Pancreas (tissue), 10 donors: ENCODE measurements around the gene DNM2. TPM values are rescaled to one million over a fixed set of nuclear protein-coding genes. Genes with fewer than 3 reads are reported as not detected.

ENCODE experiments used
- ATAC-seq, 4 donors: fragments of 200-7000 bp; cut with Tn5 transposase; one replicate each; pipeline versions ENCODE4 v1.8.0 to v1.9.1; 2020; ENCODE audit warnings: mild to moderate bottlenecking in 4 of 4, moderate library complexity in 4 of 4
- DNase-seq, 6 donors: peaks; one replicate each; pipeline ENCODE4 v3.0.0-alpha.2; 2020
- FAIRE-seq: peaks from 2 replicates; lab custom pipeline; 2012; peaks lifted over from hg19 to GRCh38; lab: Jason Lieb, UNC
- H3K27ac ChIP-seq, 4 donors: fragments of 200-600 bp; sonication (generic); 1 replicate in 3 of 4; 2 replicates in 1 of 4; pipeline versions ENCODE4 v1.5.0 to v1.8.0; 2020
- H3K27me3 ChIP-seq, 4 donors: fragments of 200-600 bp; one replicate each; pipeline ENCODE4 v1.8.0; 2021
- H3K36me3 ChIP-seq, 3 donors: fragments of 200-600 bp; sonication (generic) in 1 of 3; one replicate each; pipeline versions ENCODE4 v1.5.0 to v1.8.0; 2020 to 2021
- H3K4me1 ChIP-seq, 3 donors: fragments of 200-600 bp; one replicate each; pipeline ENCODE4 v1.8.0; 2021
- H3K4me3 ChIP-seq, 4 donors: fragments of 200-600 bp; sonication (generic) in 2 of 4; one replicate each; pipeline versions ENCODE4 v1.5.0 to v1.8.0; 2020 to 2021
- H3K9me3 ChIP-seq, 4 donors: fragments of 200-600 bp; one replicate each; pipeline ENCODE4 v1.8.0; 2021
- CTCF ChIP-seq, 4 donors: fragments of 200-600 bp; sonication (generic) in 3 of 4; IDR thresholded peaks; one replicate each; pipeline versions ENCODE4 v1.5.0 to v1.8.0; 2021; ENCODE audit warnings: antibody characterized with exemption in 4 of 4
- WGBS, 2 donors: extraction: QIAGEN DNeasy Blood & Tissue Kit; methylation state at CpG; one replicate each; pipeline ENCODE4 v1.1.7; 2013; 5-methylcytosine and 5-hydroxymethylcytosine counted together
- intact Hi-C, 3 donors: fragments of 100-400 bp; cut with DNase I; formaldehyde crosslinking; loops; one replicate each; pipeline versions ENCODE4 v1.11.1 to v1.14.2; 2022
- polyA plus RNA-seq, 2 donors: library from polyadenylated mRNA; stranded (reverse); fragments of 200-250 nt; gene quantifications; one replicate each; pipeline ENCODE4 v1.2.3, GENCODE V29; 2013
- total RNA-seq, 6 donors: library from RNA; stranded (reverse); fragmentation: NEBNext Ultra II Directional in 4 of 6; extraction: Animal tissue kit (Norgen Biotek cat#: 25700) in 4 of 6; gene quantifications; one replicate each; pipeline versions ENCODE4 v1.2.1 to v1.2.4, GENCODE V29; 2021 to 2023
- donor health status: healthy with polysubstance abuse.
- donor health status: DM: no; HTN: no; CAD: no; lungs with moderate emphysema.
- donor health status: DM: no; HTN: no; CAD: no.
- donor health status: control.
- donor health status: control.
- donor health status: Bipolar disorder and iron deficiency.
- donor health status: DM: yes; HTN: yes; CAD: no.
- donor health status: DM: no; HTN: no; CAD: no.
- donor health status: DM: no; HTN: no; CAD: no.
- donor health status: DM: yes; HTN: yes; CAD: no.

DNM2 gene
- total and polyA plus RNA-seq, 8 donors: 52.5 to 115 (median 88.6) TPM

- Histone ChIP-seq H3K4me1 (no peaks in the 10 kb centered on the region), H3K9me3 (no peaks in the 10 kb centered on the region), H3K27ac (no peak overlapping the region), H3K36me3 (peaks cover 0 to 43% (median 14%) of the 10 kb centered on the region in 3 donors), H3K4me3 (no peak overlapping the region), H3K27me3 (no peaks in the 10 kb centered on the region)
- WGBS, 2 donors: 96 to 98% methylated on average over 19 of the region's 19 CpGs
- no peak for TF ChIP-seq CTCF (IDR thresholded peaks at IDR 0.05)
- no peak for FAIRE-seq
- no peak for DNase-seq
- intact Hi-C loops: no loop called here
- ATAC-seq: no peak
Measured at GRCh38 chr19:10812196-10812595, 94.3 kb downstream of the DNM2 start.

- peaks cover 0 to 43% (median 14%) of the 10 kb centered on the region in 3 donors for H3K36me3 ChIP-seq
- H3K9me3 ChIP-seq: no peaks in the 10 kb centered on the region
- 87% methylated on average over 9 of the region's 9 CpGs for WGBS, 2 donors
- FAIRE-seq (no peak), DNase-seq (no peak), ATAC-seq (peak in 3 of 4 donors; percentile 28 to 52 (median 49))
- intact Hi-C loops: no loop called here
- H3K4me3 ChIP-seq: no peak overlapping the region
- peak overlapping the region in 1 of 4 donors; percentile 19 for H3K27ac ChIP-seq
- no peaks in the 10 kb centered on the region for H3K27me3 ChIP-seq
- TF ChIP-seq CTCF (IDR thresholded peaks at IDR 0.05): no peak
- no peaks in the 10 kb centered on the region for H3K4me1 ChIP-seq
Measured at GRCh38 chr19:10812902-10813404, 95.1 kb downstream of the DNM2 start.

- H3K27ac ChIP-seq: no peak overlapping the region
- DNase-seq (no peak), ATAC-seq (no peak), FAIRE-seq (no peak)
- TF ChIP-seq CTCF (IDR thresholded peaks at IDR 0.05): no peak
- H3K4me1 ChIP-seq: no peaks in the 10 kb centered on the region
- no peaks in the 10 kb centered on the region for H3K9me3 ChIP-seq
- H3K4me3 ChIP-seq: no peak overlapping the region
- peaks cover 0 to 48% (median 14%) of the 10 kb centered on the region in 3 donors for H3K36me3 ChIP-seq
- no peaks in the 10 kb centered on the region for H3K27me3 ChIP-seq
- WGBS, 2 donors: 95 to 97% methylated on average over 9 of the region's 9 CpGs
- intact Hi-C loops: no loop called here
Measured at GRCh38 chr19:10815007-10815536, 97.2 kb downstream of the DNM2 start.

- Histone ChIP-seq H3K9me3 (no peaks in the 10 kb centered on the region), H3K27me3 (no peaks in the 10 kb centered on the region), H3K4me3 (peak overlapping the region in 1 of 4 donors; percentile 20), H3K4me1 (no peaks in the 10 kb centered on the region), H3K27ac (peak overlapping the region in 1 of 4 donors; percentile 50), H3K36me3 (peaks cover 0 to 47% (median 8%) of the 10 kb centered on the region in 3 donors)
- DNase-seq (no peak), FAIRE-seq (no peak), ATAC-seq (no peak)
- intact Hi-C loops: no loop called here
- 93 to 94% methylated on average over 21 of the region's 21 CpGs for WGBS, 2 donors
- no peak for TF ChIP-seq CTCF (IDR thresholded peaks at IDR 0.05)
Measured at GRCh38 chr19:10815969-10816644, 98.2 kb downstream of the DNM2 start.

GRCh38 chr19:10816691-10817090 lies 98.8 kb downstream of the DNM2 start:
- Histone ChIP-seq H3K36me3 (peaks cover 0 to 47% (median 3%) of the 10 kb centered on the region in 3 donors), H3K4me3 (peak overlapping the region in 1 of 4 donors; percentile 20), H3K9me3 (no peaks in the 10 kb centered on the region), H3K27me3 (no peaks in the 10 kb centered on the region), H3K4me1 (no peaks in the 10 kb centered on the region), H3K27ac (peak overlapping the region in 1 of 4 donors; percentile 50)
- WGBS, 2 donors: 87 to 88% methylated on average over 11 of the region's 11 CpGs
- no peak for DNase-seq
- ATAC-seq: no peak
- no peak for FAIRE-seq
- TF ChIP-seq CTCF (IDR thresholded peaks at IDR 0.05): no peak
- intact Hi-C loops: no loop called here
